ENCODE data around the gene SLC25A21. TPM values are rescaled to one million over a fixed set of nuclear protein-coding genes. Genes with fewer than 3 reads are reported as not detected.

The SLC25A21 gene
- total RNA-seq, 1 experiment from 2014 or later: 7.1 TPM

DNA sequence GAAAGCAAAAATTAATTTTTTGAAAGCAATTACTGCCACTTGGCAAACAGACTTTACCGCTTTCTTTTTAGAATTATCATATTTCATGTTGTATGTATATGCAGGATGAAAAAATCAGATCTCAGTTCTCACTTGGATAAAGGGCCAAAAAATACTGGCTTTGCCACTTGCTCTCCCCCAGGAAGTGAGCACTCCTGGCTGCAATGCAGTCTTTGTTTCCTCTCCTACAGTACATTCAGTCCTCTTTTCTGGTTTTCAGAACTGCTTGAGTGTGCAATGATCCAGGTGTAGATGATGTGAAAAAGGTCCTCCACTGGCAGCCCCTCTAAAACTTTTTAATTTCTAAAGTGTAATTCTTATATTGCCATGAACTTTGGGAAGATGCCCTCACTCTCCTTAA, 183.4 kb downstream of the SLC25A21 start:
- Histone ChIP-seq H2BK120ac (ENCODE audit: low read depth, low read length, poor library complexity, severe bottlenecking) (no peak overlapping the region), H2AFZ (ENCODE audit: low read length) (no peak overlapping the region), H3K23ac (ENCODE audit: insufficient read length, low read depth, low read length) (no peak overlapping the region), H3K18ac (ENCODE audit: insufficient read length, low read depth, low read length) (no peak overlapping the region), H2BK20ac (ENCODE audit: low read depth, low read length, poor library complexity, severe bottlenecking) (no peak overlapping the region), H3K27me3 (ENCODE audit: insufficient read depth, low read length) (no peaks in the 10 kb centered on the region), H3K79me2 (ENCODE audit: insufficient read depth, low read length) (no peaks in the 10 kb centered on the region), H2BK5ac (ENCODE audit: insufficient read length, low read length) (no peak overlapping the region), H3K56ac (ENCODE audit: insufficient read length, low read depth, low read length) (no peak overlapping the region), H3K79me1 (ENCODE audit: insufficient read depth, low read depth, low read length, poor library complexity, severe bottlenecking) (no peaks in the 10 kb centered on the region), H3T11ph (ENCODE audit: low read length) (no peak overlapping the region), H3K23me2 (ENCODE audit: insufficient read length, low read depth, low read length, poor library complexity, severe bottlenecking) (no peaks in the 10 kb centered on the region), H4K20me1 (ENCODE audit: control insufficient read depth, insufficient read depth, insufficient read length) (no peaks in the 10 kb centered on the region), H3K4me1 (ENCODE audit: insufficient read depth, low read length) (no peaks in the 10 kb centered on the region), H2AK5ac (ENCODE audit: insufficient read length, low read length) (no peak overlapping the region), H3K14ac (ENCODE audit: insufficient read depth, low read length) (no peak overlapping the region), H2BK15ac (ENCODE audit: low read depth, low read length) (no peak overlapping the region), H3K9ac (ENCODE audit: extremely low read depth, insufficient read length, low read length) (no peak overlapping the region), H3K9me3 (ENCODE audit: control insufficient read depth, low read depth, low read length) (no peaks in the 10 kb centered on the region), H4K5ac (ENCODE audit: insufficient read length, low read depth, low read length) (no peak overlapping the region), H3K27ac (ENCODE audit: insufficient read length, low read depth, low read length) (no peak overlapping the region), H4K91ac (ENCODE audit: insufficient read length, low read depth, low read length) (no peak overlapping the region), H3K4ac (ENCODE audit: low read depth, low read length) (no peak overlapping the region), H4K8ac (replicated peaks; ENCODE audit: insufficient read length, low read depth, low read length) (no peak overlapping the region), H3K4me2 (ENCODE audit: insufficient read depth, insufficient read length, low read length) (no peak overlapping the region), H2BK12ac (ENCODE audit: insufficient read length, low read depth, low read length) (no peak overlapping the region)
- Mint-ChIP-seq H3K27me3 (ENCODE audit: low read depth) (no peaks in the 10 kb centered on the region), H3K36me3 (ENCODE audit: insufficient read depth in 1 of 3, low read depth in 3 of 3) (no peaks in the 10 kb centered on the region), H3K4me3 (no peak overlapping the region), H3K4me1 (0 out of 4 replicates have a peak, but pooled peaks cover 2 to 3% of the 10 kb centered on the region in 2 experiments), H3K9me3 (no peaks in the 10 kb centered on the region), H3K27ac (no peak overlapping the region)
- DNase-seq: no peak
- no CpG with 5 or more reads among the region's 1 CpG for WGBS (ENCODE audit: extremely low coverage, insufficient read length, low lambda C conversion rate)
- TF ChIP-seq, protein P1, sequence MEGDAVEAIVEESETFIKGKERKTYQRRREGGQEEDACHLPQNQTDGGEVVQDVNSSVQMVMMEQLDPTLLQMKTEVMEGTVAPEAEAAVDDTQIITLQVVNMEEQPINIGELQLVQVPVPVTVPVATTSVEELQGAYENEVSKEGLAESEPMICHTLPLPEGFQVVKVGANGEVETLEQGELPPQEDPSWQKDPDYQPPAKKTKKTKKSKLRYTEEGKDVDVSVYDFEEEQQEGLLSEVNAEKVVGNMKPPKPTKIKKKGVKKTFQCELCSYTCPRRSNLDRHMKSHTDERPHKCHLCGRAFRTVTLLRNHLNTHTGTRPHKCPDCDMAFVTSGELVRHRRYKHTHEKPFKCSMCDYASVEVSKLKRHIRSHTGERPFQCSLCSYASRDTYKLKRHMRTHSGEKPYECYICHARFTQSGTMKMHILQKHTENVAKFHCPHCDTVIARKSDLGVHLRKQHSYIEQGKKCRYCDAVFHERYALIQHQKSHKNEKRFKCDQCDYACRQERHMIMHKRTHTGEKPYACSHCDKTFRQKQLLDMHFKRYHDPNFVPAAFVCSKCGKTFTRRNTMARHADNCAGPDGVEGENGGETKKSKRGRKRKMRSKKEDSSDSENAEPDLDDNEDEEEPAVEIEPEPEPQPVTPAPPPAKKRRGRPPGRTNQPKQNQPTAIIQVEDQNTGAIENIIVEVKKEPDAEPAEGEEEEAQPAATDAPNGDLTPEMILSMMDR (conservative IDR thresholded peaks at IDR 0.05): no peak

Measured in H9 (cell line).